Astrocyte (in vitro differentiated cells and primary cell): ENCODE results near the gene TAS2R7. TPM values are rescaled to one million over a fixed set of nuclear protein-coding genes. Genes with fewer than 3 reads are reported as not detected.

ENCODE experiments used
- DNase-seq: peaks from one replicate; pipeline ENCODE4 v3.0.0-alpha.2; 2010; ENCODE audit warnings: low read depth
- FAIRE-seq: peaks from 2 replicates; lab custom pipeline; 2011; peaks lifted over from hg19 to GRCh38; lab: Jason Lieb, UNC
- H2AFZ ChIP-seq: 2 replicates; pipeline ENCODE4 v1.6.0; 2012; ENCODE audit warnings: low read depth, low read length, inconsistent platforms
- H3K27ac ChIP-seq: 2 replicates; pipeline ENCODE4 v1.5.1; 2011; ENCODE audit warnings: low read depth, low read length, inconsistent platforms
- H3K27me3 ChIP-seq: 2 replicates; pipeline ENCODE4 v1.6.0; 2011; ENCODE audit warnings: low read length, inconsistent platforms; ENCODE audit not compliant: insufficient read depth
- H3K36me3 ChIP-seq: 2 replicates; pipeline ENCODE4 v1.5.1; 2011; ENCODE audit warnings: low read length, inconsistent platforms; ENCODE audit not compliant: insufficient read depth
- H3K4me1 ChIP-seq: 2 replicates; pipeline ENCODE4 v1.5.1; 2011; ENCODE audit warnings: low read length, inconsistent platforms; ENCODE audit not compliant: insufficient read depth
- H3K4me2 ChIP-seq: 2 replicates; pipeline ENCODE4 v1.6.0; 2012; ENCODE audit warnings: low read length, inconsistent platforms
- H3K4me3 ChIP-seq: 2 replicates; pipeline ENCODE4 v1.5.1; 2011; ENCODE audit warnings: low read depth, mild to moderate bottlenecking, low read length, inconsistent platforms; ENCODE audit not compliant: insufficient read depth
- H3K79me2 ChIP-seq: 2 replicates; pipeline ENCODE4 v1.6.0; 2012; ENCODE audit warnings: mild to moderate bottlenecking, low read length, inconsistent platforms; ENCODE audit not compliant: insufficient read depth
- H3K9ac ChIP-seq: 2 replicates; pipeline ENCODE4 v1.6.0; 2012; ENCODE audit warnings: mild to moderate bottlenecking, low read length, inconsistent platforms
- H3K9me3 ChIP-seq: 2 replicates; pipeline ENCODE4 v1.5.1; 2012; ENCODE audit warnings: low read depth, mild to moderate bottlenecking, low read length, inconsistent platforms; ENCODE audit not compliant: insufficient read depth
- H4K20me1 ChIP-seq: 2 replicates; pipeline ENCODE4 v1.6.0; 2012; ENCODE audit warnings: low read length, inconsistent platforms; ENCODE audit not compliant: insufficient read depth
- H3K27ac Mint-ChIP-seq: one replicate; pipeline ENCODE4 v1.8.0; 2021; ENCODE audit warnings: mild to moderate bottlenecking, mixed read lengths; ENCODE audit not compliant: unreplicated experiment
- H3K27me3 Mint-ChIP-seq: one replicate; pipeline ENCODE4 v1.8.0; 2021; ENCODE audit warnings: low read depth, mixed read lengths; ENCODE audit not compliant: unreplicated experiment
- H3K36me3 Mint-ChIP-seq: one replicate; pipeline ENCODE4 v1.8.0; 2021; ENCODE audit warnings: low read depth, mixed read lengths; ENCODE audit not compliant: unreplicated experiment
- H3K4me1 Mint-ChIP-seq: one replicate; pipeline ENCODE4 v1.8.0; 2021; ENCODE audit warnings: low read depth, mixed read lengths; ENCODE audit not compliant: unreplicated experiment
- H3K4me3 Mint-ChIP-seq: one replicate; pipeline ENCODE4 v1.8.0; 2021; ENCODE audit warnings: mild to moderate bottlenecking, moderate library complexity, mixed read lengths; ENCODE audit not compliant: unreplicated experiment
- H3K9me3 Mint-ChIP-seq: one replicate; pipeline ENCODE4 v1.8.0; 2021; ENCODE audit warnings: mild to moderate bottlenecking, mixed read lengths; ENCODE audit not compliant: unreplicated experiment
- CTCF ChIP-seq: IDR thresholded peaks from 2 replicates; pipeline ENCODE4 v1.5.1; 2011; ENCODE audit warnings: low read depth, mild to moderate bottlenecking, inconsistent platforms, low read length, moderate library complexity; ENCODE audit not compliant: insufficient read depth
- EZH2 ChIP-seq: IDR thresholded peaks from 2 replicates; pipeline ENCODE4 v1.6.1; 2012; ENCODE audit warnings: mild to moderate bottlenecking, low read length, inconsistent platforms; ENCODE audit not compliant: insufficient read depth
- total RNA-seq: library from RNA; stranded (reverse); gene quantifications from 2 replicates; pipeline ENCODE4 v1.2.1, GENCODE V29; 2021

The TAS2R7 gene
- total RNA-seq, 1 donor from 2014 or later, result not detected

- no peak for TF ChIP-seq CTCF
- no peak for TF ChIP-seq EZH2
- Histone ChIP-seq H3K4me3 (no peak overlapping the region), H3K4me1 (no peaks in the 10 kb centered on the region), H2AFZ (no peak overlapping the region), H3K27ac (no peak overlapping the region), H3K9ac (no peak overlapping the region), H3K9me3 (no peaks in the 10 kb centered on the region), H3K27me3 (peaks cover 17% of the 10 kb centered on the region), H3K79me2 (no peaks in the 10 kb centered on the region), H4K20me1 (no peaks in the 10 kb centered on the region), H3K36me3 (no peaks in the 10 kb centered on the region), H3K4me2 (no peak overlapping the region)
- Mint-ChIP-seq H3K9me3 (peaks cover 11% of the 10 kb centered on the region), H3K27me3 (peaks cover 2% of the 10 kb centered on the region), H3K27ac (no peak overlapping the region), H3K36me3 (no peaks in the 10 kb centered on the region), H3K4me3 (no peak overlapping the region), H3K4me1 (no peaks in the 10 kb centered on the region)
- DNase-seq (no peak), FAIRE-seq (no peak)
Observed at GRCh38 chr12:10759657-10760056, 42.8 kb downstream of the TAS2R7 start.

DNA sequence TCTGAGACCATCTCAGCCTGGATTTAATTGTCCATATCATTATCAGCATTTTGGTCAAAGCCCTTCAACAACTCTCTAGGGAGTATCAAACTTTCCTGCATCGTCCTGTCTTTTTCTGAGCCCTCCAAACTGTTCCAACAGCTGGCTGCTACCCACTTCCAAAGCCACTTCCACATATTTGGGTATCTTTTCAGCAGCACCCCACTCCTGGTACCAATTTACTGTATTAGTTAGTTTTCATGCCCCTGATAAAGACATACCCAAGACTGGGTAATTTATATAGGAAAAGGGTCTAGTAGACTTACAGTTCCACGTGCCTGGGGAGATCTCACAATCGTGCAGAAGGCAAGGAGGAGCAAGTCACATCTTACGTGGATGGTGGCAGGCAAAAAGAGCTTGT is 46.2 kb downstream of the TAS2R7 start:
- H3K27ac ChIP-seq, result no peak overlapping the region
- Mint-ChIP-seq H3K9me3 (peaks cover 11% of the 10 kb centered on the region), H3K4me3 (no peak overlapping the region), H3K4me1 (peaks cover 7% of the 10 kb centered on the region), H3K36me3 (no peaks in the 10 kb centered on the region), H3K27ac (no peak overlapping the region), H3K27me3 (peaks cover 2% of the 10 kb centered on the region)
- no peaks in the 10 kb centered on the region for H3K9me3 ChIP-seq
- H3K79me2 ChIP-seq, result no peaks in the 10 kb centered on the region
- no peaks in the 10 kb centered on the region for H3K36me3 ChIP-seq
- no peak overlapping the region for H2AFZ ChIP-seq
- no peak overlapping the region for H3K4me3 ChIP-seq
- H3K4me1 ChIP-seq, result no peaks in the 10 kb centered on the region
- no peaks in the 10 kb centered on the region for H4K20me1 ChIP-seq
- DNase-seq (no peak), FAIRE-seq (no peak)
- no peak for TF ChIP-seq EZH2
- no peak for TF ChIP-seq CTCF
- no peak overlapping the region for H3K9ac ChIP-seq
- H3K4me2 ChIP-seq, result no peak overlapping the region
- peaks cover 16% of the 10 kb centered on the region for H3K27me3 ChIP-seq

DNA sequence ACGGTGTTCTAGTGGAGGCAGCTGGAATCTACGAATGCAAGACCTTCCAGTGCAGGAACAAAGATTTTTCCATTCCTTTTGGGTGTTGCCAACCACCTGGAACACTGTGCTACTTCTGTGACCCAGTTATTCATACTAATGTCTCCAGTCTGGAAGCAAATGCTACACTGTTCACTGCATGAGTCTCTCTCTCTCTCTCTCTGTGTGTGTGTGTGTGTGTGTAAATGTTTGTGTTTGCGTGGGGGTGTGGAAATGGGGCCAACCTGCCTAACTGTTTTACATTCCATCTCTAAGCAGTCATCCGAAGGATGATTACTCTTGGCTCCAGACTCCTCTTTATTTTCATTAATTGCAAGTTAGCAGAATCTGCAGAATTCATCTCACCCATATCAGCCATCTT is 49.4 kb downstream of the TAS2R7 start:
- H3K4me3 Mint-ChIP-seq, result no peak overlapping the region
- no peaks in the 10 kb centered on the region for H3K36me3 Mint-ChIP-seq
- peaks cover 10% of the 10 kb centered on the region for H3K4me1 Mint-ChIP-seq
- peaks cover 6% of the 10 kb centered on the region for H3K27me3 ChIP-seq
- H3K27ac ChIP-seq, result no peak overlapping the region
- H3K4me2 ChIP-seq, result no peak overlapping the region
- DNase-seq, result peak; percentile 76
- H3K4me3 ChIP-seq, result no peak overlapping the region
- peaks cover 3% of the 10 kb centered on the region for H3K4me1 ChIP-seq
- no peaks in the 10 kb centered on the region for H3K9me3 ChIP-seq
- H3K36me3 ChIP-seq, result no peaks in the 10 kb centered on the region
- no peaks in the 10 kb centered on the region for H3K79me2 ChIP-seq
- TF ChIP-seq CTCF (no peak), EZH2 (no peak)
- H3K9ac ChIP-seq, result no peak overlapping the region
- H4K20me1 ChIP-seq, result no peaks in the 10 kb centered on the region
- no peak overlapping the region for H2AFZ ChIP-seq
- H3K9me3 Mint-ChIP-seq, result peaks cover 11% of the 10 kb centered on the region
- H3K27me3 Mint-ChIP-seq, result peaks cover 2% of the 10 kb centered on the region
- FAIRE-seq, result peak; percentile 37
- no peak overlapping the region for H3K27ac Mint-ChIP-seq

Other genes with a start within 250 kb of the TAS2R7 start
- gene MAGOHB, start 189.0 kb downstream of the TAS2R7 start, total RNA-seq, result 30.5 and 36.3 TPM in 2 replicates
- 1.6 and 2.9 TPM in 2 replicates for gene STYK1, start 128.6 kb downstream of the TAS2R7 start, total RNA-seq
- gene YBX3, start 79.3 kb downstream of the TAS2R7 start, total RNA-seq, result 452 and 527 TPM in 2 replicates
- gene TAS2R8, start 4.7 kb upstream of the TAS2R7 start, total RNA-seq, result not detected in 2 replicates
- gene TAS2R9, start 7.5 kb upstream of the TAS2R7 start, total RNA-seq, result not detected in 2 replicates
- 0.27 and 0.29 TPM in 2 replicates for gene TAS2R10, start 23.7 kb upstream of the TAS2R7 start, total RNA-seq
- gene PRR4, start 46.8 kb upstream of the TAS2R7 start, total RNA-seq, result 1.1 and 2.2 TPM in 2 replicates
- 7.9 and 10.6 TPM in 2 replicates for gene PRH1, start 81.6 kb upstream of the TAS2R7 start, total RNA-seq
- gene TAS2R13, start 106.9 kb upstream of the TAS2R7 start, total RNA-seq, result 0.34 and 0.43 TPM in 2 replicates
- gene PRH2, start 126.6 kb upstream of the TAS2R7 start, total RNA-seq, result not detected in 2 replicates
- gene TAS2R14, start 136.6 kb upstream of the TAS2R7 start, total RNA-seq, result 1.7 and 2.0 TPM in 2 replicates
- 0.60 and 1.2 TPM in 2 replicates for gene TAS2R50, start 184.3 kb upstream of the TAS2R7 start, total RNA-seq
- gene TAS2R20, start 195.7 kb upstream of the TAS2R7 start, total RNA-seq, result 0.57 and 0.99 TPM in 2 replicates
- 2.2 and 3.1 TPM in 2 replicates for gene TAS2R19, start 220.0 kb upstream of the TAS2R7 start, total RNA-seq
- 2.2 TPM in 2 replicates for gene TAS2R31, start 228.8 kb upstream of the TAS2R7 start, total RNA-seq